ENCODE measurements around the gene GALR2. TPM values are rescaled to one million over a fixed set of nuclear protein-coding genes. Genes with fewer than 3 reads are reported as not detected.

Gene GALR2
- total RNA-seq, 1 experiment from 2014 or later: not detected

Small RNA genes lying within 50 kb of the gene (small RNA-seq; reads per million reads assigned to genes)
- 0.16 reads per million for gene MIR6868

Other genes with a start within 250 kb of the GALR2 start
- 30.9 and 52.5 TPM in 2 replicates for gene UNC13D, start 230.4 kb upstream of the GALR2 start, total RNA-seq (2014; rRNA removed; shearing (Covaris generic); ENCODE audit: low replicate concordance)
- gene WBP2, start 219.4 kb upstream of the GALR2 start, total RNA-seq (2014; rRNA removed; shearing (Covaris generic); ENCODE audit: low replicate concordance): 27.9 and 42.7 TPM in 2 replicates
- 7.9 and 16.4 TPM in 2 replicates for gene TRIM47, start 196.2 kb upstream of the GALR2 start, total RNA-seq (2014; rRNA removed; shearing (Covaris generic); ENCODE audit: low replicate concordance)
- 18.4 and 39.5 TPM in 2 replicates for gene TRIM65, start 177.8 kb upstream of the GALR2 start, total RNA-seq (2014; rRNA removed; shearing (Covaris generic); ENCODE audit: low replicate concordance)
- gene MRPL38, start 169.9 kb upstream of the GALR2 start, total RNA-seq (2014; rRNA removed; shearing (Covaris generic); ENCODE audit: low replicate concordance): 33.5 and 42.7 TPM in 2 replicates
- 13.5 and 37.0 TPM in 2 replicates for gene FBF1, start 133.7 kb upstream of the GALR2 start, total RNA-seq (2014; rRNA removed; shearing (Covaris generic); ENCODE audit: low replicate concordance)
- gene ACOX1, start 95.6 kb upstream of the GALR2 start, total RNA-seq (2014; rRNA removed; shearing (Covaris generic); ENCODE audit: low replicate concordance): 18.2 and 22.5 TPM in 2 replicates
- 5.7 and 23.0 TPM in 2 replicates for gene TEN1, start 95.5 kb upstream of the GALR2 start, total RNA-seq (2014; rRNA removed; shearing (Covaris generic); ENCODE audit: low replicate concordance)
- gene CDK3, start 73.9 kb upstream of the GALR2 start, total RNA-seq (2014; rRNA removed; shearing (Covaris generic); ENCODE audit: low replicate concordance): 4.7 and 5.1 TPM in 2 replicates
- gene EVPL, start 47.5 kb upstream of the GALR2 start, total RNA-seq (2014; rRNA removed; shearing (Covaris generic); ENCODE audit: low replicate concordance): 0.07 and 0.29 TPM in 2 replicates
- gene SRP68, start 2.3 kb upstream of the GALR2 start, total RNA-seq (2014; rRNA removed; shearing (Covaris generic); ENCODE audit: low replicate concordance): 12.0 and 18.4 TPM in 2 replicates
- not detected in 2 replicates for gene ZACN, start 4.4 kb downstream of the GALR2 start, total RNA-seq (2014; rRNA removed; shearing (Covaris generic); ENCODE audit: low replicate concordance)
- gene EXOC7, start 29.0 kb downstream of the GALR2 start, total RNA-seq (2014; rRNA removed; shearing (Covaris generic); ENCODE audit: low replicate concordance): 55.4 and 69.0 TPM in 2 replicates
- not detected in 2 replicates for gene FOXJ1, start 66.5 kb downstream of the GALR2 start, total RNA-seq (2014; rRNA removed; shearing (Covaris generic); ENCODE audit: low replicate concordance)
- not detected in 2 replicates for gene RNF157, start 165.7 kb downstream of the GALR2 start, total RNA-seq (2014; rRNA removed; shearing (Covaris generic); ENCODE audit: low replicate concordance)
- gene UBALD2, start 190.6 kb downstream of the GALR2 start, total RNA-seq (2014; rRNA removed; shearing (Covaris generic); ENCODE audit: low replicate concordance): 22.5 and 46.3 TPM in 2 replicates
- 3.1 and 3.7 TPM in 2 replicates for gene QRICH2, start 233.5 kb downstream of the GALR2 start, total RNA-seq (2014; rRNA removed; shearing (Covaris generic); ENCODE audit: low replicate concordance)

Data from Karpas-422 (cell line).